AG04449 (cell line): ENCODE data around the gene IL1RN.

Source experiments
- CTCF ChIA-PET: fragments of 350-600 bp; formaldehyde crosslinking; extraction: SDS; loops from one replicate; lab custom pipeline; 2021; ENCODE audit warnings: antibody characterized with exemption; lab: Yijun Ruan, JAX
- POLR2A ChIA-PET: fragments of 400-600, 350-600 bp; formaldehyde crosslinking; extraction: SDS; loops from one replicate; lab custom pipeline; 2020; ENCODE audit warnings: antibody characterized with exemption, inconsistent platforms; lab: Yijun Ruan, JAX
- DNase-seq: peaks from one replicate; pipeline ENCODE4 v3.0.0-alpha.2; 2010; ENCODE audit warnings: low read depth, low spot score
- H3K4me3 ChIP-seq: 2 replicates; pipeline ENCODE4 v1.5.1; 2011; ENCODE audit warnings: low read depth, mild to moderate bottlenecking, control low read depth, low read length
- TF ChIP-seq, protein P1 (sequence below): IDR thresholded peaks from one replicate; pipeline ENCODE4 v1.5.1; 2011; ENCODE audit warnings: mild to moderate bottlenecking, moderate library complexity, low read length, control low read depth, inconsistent platforms; ENCODE audit not compliant: insufficient read depth; ENCODE audit errors: missing control alignments

Gene IL1RN

DNA sequence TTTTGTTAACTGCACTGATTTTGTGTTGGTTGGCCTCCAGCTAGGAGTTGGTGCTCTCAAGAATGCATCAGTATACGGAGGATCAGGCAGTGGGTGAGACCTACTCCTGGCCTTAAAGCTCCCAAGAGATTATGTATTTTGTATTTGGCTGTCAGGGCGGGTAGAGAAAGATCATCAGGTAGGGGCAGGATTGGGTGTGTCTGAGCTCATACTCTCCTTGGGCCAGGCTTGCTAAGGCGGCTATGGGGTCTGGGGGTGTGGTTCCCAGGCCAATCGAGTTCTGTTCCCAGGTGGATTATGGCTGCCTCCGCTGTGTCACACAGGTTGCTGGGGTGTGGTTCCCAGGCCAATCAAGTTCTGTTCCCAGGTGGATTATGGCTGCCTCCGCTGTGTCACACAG is 28.9 kb upstream of the IL1RN start:
- ChIA-PET POLR2A (no interaction called here), CTCF (no interaction called here)
- no peak for DNase-seq
- no peak overlapping the region for H3K4me3 ChIP-seq
- TF ChIP-seq, protein P1, sequence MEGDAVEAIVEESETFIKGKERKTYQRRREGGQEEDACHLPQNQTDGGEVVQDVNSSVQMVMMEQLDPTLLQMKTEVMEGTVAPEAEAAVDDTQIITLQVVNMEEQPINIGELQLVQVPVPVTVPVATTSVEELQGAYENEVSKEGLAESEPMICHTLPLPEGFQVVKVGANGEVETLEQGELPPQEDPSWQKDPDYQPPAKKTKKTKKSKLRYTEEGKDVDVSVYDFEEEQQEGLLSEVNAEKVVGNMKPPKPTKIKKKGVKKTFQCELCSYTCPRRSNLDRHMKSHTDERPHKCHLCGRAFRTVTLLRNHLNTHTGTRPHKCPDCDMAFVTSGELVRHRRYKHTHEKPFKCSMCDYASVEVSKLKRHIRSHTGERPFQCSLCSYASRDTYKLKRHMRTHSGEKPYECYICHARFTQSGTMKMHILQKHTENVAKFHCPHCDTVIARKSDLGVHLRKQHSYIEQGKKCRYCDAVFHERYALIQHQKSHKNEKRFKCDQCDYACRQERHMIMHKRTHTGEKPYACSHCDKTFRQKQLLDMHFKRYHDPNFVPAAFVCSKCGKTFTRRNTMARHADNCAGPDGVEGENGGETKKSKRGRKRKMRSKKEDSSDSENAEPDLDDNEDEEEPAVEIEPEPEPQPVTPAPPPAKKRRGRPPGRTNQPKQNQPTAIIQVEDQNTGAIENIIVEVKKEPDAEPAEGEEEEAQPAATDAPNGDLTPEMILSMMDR, result no peak

DNA sequence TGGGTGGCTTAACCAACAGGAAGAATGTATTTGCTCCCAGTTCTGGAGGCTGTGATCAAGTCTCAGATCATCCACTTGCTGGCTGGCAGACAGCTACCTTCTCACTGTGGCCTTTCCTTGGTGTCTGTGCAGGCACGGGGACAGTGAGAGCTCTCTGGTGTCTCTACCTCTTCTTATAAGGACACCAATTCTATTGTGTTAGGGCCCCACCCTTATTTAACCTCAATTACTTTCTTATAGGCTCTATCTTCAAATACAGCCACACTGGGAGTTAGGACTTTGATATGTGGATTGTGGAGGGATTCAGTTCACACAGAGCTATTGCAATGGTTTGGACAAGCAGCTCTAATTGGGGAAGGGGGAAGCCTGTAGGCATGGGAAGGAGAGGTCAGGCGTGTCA is 25.3 kb upstream of the IL1RN start:
- H3K4me3 ChIP-seq, result no peak overlapping the region
- ChIA-PET CTCF (interaction anchor here (0.9 to 1.4 kb wide), 2 partner anchors 14 to 36 kb away, joined by 4 to 6 read pairs; no protein-coding TSS in a partner anchor), POLR2A (no interaction called here)
- TF ChIP-seq, protein P1, result no peak
- no peak for DNase-seq

DNA sequence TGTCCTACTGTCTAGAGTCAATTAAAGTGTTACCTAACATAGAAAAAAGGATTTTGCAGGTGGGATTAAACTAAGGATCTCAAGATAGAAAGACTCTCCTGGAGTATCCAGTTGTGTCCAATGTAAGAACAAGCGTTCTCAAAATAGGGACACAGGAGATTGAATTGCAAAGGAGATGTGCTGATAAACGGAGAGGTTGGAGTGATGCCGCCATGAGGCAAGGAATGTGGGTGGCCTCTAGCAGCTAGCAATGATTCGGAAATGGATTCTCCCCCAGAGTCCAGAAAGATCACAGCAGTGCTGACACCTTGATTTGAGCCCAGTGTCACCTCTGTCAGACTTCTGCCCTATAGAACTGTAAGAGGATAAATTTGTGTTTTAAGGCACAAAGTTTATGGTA is 24.1 kb upstream of the IL1RN start:
- ChIA-PET POLR2A (no interaction called here), CTCF (no interaction called here)
- DNase-seq, result no peak
- TF ChIP-seq, protein P1, result no peak
- no peak overlapping the region for H3K4me3 ChIP-seq

DNA sequence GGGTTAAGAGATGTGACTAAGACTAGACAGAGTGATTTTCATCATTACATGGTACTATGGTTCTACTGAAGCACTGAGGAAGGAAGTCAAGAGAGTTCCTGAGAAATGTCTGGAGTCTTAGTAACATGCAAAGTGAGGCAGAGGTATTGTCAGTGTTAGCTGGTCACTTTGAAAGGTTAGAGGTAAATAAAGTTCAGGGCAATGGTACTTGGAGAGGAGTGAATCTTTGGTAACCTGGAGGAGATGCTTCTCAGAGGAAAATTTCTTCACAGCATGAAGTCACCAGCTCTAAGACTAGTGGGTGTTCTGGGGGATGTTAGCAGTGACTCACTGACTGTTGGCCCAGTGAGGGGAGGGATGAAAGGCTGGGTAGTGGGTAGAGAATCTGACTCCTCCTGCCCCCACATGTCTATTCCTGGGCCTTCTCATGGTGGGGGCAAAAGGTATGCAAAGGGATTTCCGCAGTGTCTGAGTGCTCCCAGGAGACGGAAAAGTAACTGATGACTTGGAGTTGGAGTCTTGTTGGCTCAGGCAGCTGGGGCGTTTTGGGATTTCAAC is 23.3 kb upstream of the IL1RN start:
- CTCF ChIA-PET, result interaction anchor here (1.4 to 1.5 kb wide), 2 partner anchors 19 to 286 kb away, joined by 5 to 6 read pairs; no protein-coding TSS in a partner anchor
- TF ChIP-seq, protein P1, result no peak
- no peak overlapping the region for H3K4me3 ChIP-seq
- DNase-seq, result no peak
- POLR2A ChIA-PET, result no interaction called here

DNA sequence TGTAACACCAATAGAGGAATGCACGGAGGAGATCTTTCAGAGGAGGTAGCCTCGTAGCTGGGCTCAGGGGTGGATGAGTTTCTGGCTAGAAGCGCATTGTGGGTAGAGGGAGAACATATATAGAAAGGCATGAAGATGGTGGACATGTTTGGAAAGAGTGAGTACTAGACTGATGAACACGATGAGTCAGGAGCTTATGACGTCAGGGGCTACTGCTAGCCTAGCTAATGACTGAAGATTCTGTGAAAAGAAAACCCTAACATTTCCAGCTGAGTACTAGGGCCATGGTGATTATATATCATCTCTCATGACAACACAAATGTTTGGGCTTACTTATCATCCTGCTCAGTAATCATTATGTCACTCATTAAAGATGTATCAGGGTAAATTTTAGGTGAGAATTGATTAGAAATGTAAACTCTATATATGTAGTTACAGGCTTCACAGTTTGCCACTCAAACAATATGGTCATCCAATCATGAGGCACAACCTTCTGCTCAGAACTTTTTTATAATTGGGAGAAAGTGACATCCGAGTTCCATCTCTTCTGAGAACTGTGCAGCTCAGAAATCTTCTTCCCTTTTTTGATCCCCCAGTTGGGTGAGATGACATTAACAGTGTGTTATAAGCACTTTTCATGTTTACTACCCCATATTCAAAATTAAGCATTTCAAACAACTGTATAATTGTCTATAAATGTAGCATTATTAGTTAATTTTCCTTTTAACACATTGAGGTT is 22.2 kb upstream of the IL1RN start:
- TF ChIP-seq, protein P1, result no peak
- no peak overlapping the region for H3K4me3 ChIP-seq
- DNase-seq, result no peak
- ChIA-PET CTCF (interaction anchor here (1.4 to 1.5 kb wide), 2 partner anchors 20 to 285 kb away, joined by 5 to 6 read pairs; no protein-coding TSS in a partner anchor), POLR2A (no interaction called here)

DNA sequence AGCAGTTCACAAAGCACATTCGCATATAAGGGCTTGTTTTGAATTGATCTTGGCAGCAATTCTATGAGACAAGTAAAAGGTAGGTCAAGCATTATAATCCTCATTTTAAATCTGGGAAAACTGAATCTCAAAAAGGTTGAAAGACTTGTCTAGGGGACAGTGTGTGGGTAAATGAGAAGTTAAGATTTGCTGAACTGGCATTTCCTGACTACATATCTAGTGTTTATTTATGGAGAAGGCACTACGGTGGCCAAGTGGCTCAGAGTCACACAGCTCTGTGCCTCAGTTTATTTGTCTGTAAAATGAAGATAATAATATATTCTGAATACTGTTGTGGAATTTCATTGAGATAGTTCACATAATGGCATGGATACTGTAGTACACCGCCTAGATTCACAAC is 16.3 kb upstream of the IL1RN start:
- no peak overlapping the region for H3K4me3 ChIP-seq
- CTCF ChIA-PET, result interaction anchor here (1.0 kb wide), 1 partner anchor 26 kb away, joined by 3 read pairs; no protein-coding TSS in a partner anchor
- POLR2A ChIA-PET, result no interaction called here
- no peak for DNase-seq
- TF ChIP-seq, protein P1, result no peak
